Upper lobe of left lung (tissue), 6 donors: ENCODE measurements around the gene HBZ. TPM values are rescaled to one million over a fixed set of nuclear protein-coding genes. Genes with fewer than 3 reads are reported as not detected.
A peak's percentile ranks its signal among the peaks of the same experiment; 100 is the strongest.

Experiments used
- ATAC-seq, 2 donors: fragments of 200-7000 bp; cut with Tn5 transposase; one replicate each; pipeline ENCODE4 v1.9.1; 2022; ENCODE audit warnings: mild to moderate bottlenecking in 2 of 2, moderate library complexity in 2 of 2; ENCODE audit not compliant: low FRiP score in 2 of 2
- DNase-seq, 2 donors: peaks; one replicate each; pipeline ENCODE4 v3.0.0-alpha.2; 2019 to 2020
- H3K27ac ChIP-seq, 4 donors: fragments of 200-600 bp; sonication (generic); one replicate each; pipeline ENCODE4 v1.5.1; 2016 to 2019
- H3K27me3 ChIP-seq, 4 donors: fragments of 200-600 bp; sonication (generic); one replicate each; pipeline ENCODE4 v1.5.1; 2017 to 2019
- H3K36me3 ChIP-seq, 4 donors: fragments of 200-600 bp; sonication (generic); one replicate each; pipeline ENCODE4 v1.5.1; 2016 to 2019
- H3K4me1 ChIP-seq, 4 donors: fragments of 200-600 bp; sonication (generic); one replicate each; pipeline ENCODE4 v1.5.1; 2018 to 2019
- H3K4me3 ChIP-seq, 4 donors: fragments of 200-600 bp; sonication (generic); one replicate each; pipeline ENCODE4 v1.5.1; 2017 to 2019; ENCODE audit warnings: mild to moderate bottlenecking in 2 of 4, moderate library complexity in 1 of 4
- H3K9me3 ChIP-seq, 4 donors: fragments of 200-600 bp; sonication (generic); one replicate each; pipeline ENCODE4 v1.5.1; 2018 to 2019
- CTCF ChIP-seq, 6 experiments: fragments of 450-650 bp in 4 of 6; fragments of 200-600 bp in 2 of 6; sonication (generic) in 2 of 6; IDR thresholded peaks; one replicate each; pipeline ENCODE4 v1.5.1; 2016 to 2019; ENCODE audit warnings: antibody characterized with exemption in 6 of 6
- EP300 ChIP-seq, 4 donors: sonication (generic); formaldehyde crosslinking; IDR thresholded peaks; one replicate each; pipeline ENCODE4 v1.5.1; 2017; ENCODE audit warnings: antibody characterized with exemption in 4 of 4, control low read depth in 2 of 4
- POLR2A ChIP-seq, 4 donors: fragments of 450-650 bp; IDR thresholded peaks; one replicate each; pipeline ENCODE4 v1.5.1; 2016 to 2017; ENCODE audit warnings: antibody characterized with exemption in 4 of 4, mild to moderate bottlenecking in 2 of 4
- POLR2AphosphoS5 ChIP-seq, 2 donors: sonication (generic); formaldehyde crosslinking; IDR thresholded peaks; one replicate each; pipeline ENCODE4 v1.5.1; 2017; ENCODE audit warnings: antibody characterized with exemption in 2 of 2
- WGBS, 2 donors: methylation state at CpG; one replicate each; pipeline ENCODE4 v1.1.5; 2017 to 2018; 5-methylcytosine and 5-hydroxymethylcytosine counted together
- total RNA-seq, 6 donors: library from RNA; depleted of rRNA in 4 of 6; stranded (reverse); fragments of >200 nt in 4 of 6; gene quantifications; one replicate each; pipeline versions ENCODE4 v1.1.0 to v1.2.1, GENCODE V29; 2016 to 2021
- donor health status: DM: no; HTN: no; CAD: no; lungs with moderate emphysema.
- donor health status: DM: no; HTN: yes; CAD: no; lungs with severe emphysema.

HBZ gene
- total RNA-seq, 6 donors from 2014 or later: 1.1 to 1.2 TPM; not detected in 4

- Histone ChIP-seq H3K27me3 (no peaks in the 10 kb centered on the region), H3K36me3 (no peaks in the 10 kb centered on the region), H3K4me3 (no peak overlapping the region), H3K9me3 (no peaks in the 10 kb centered on the region), H3K4me1 (peaks cover 0 to 5% (median under 1%) of the 10 kb centered on the region in 4 donors), H3K27ac (no peak overlapping the region)
- DNase-seq (no peak), ATAC-seq (no peak)
- TF ChIP-seq POLR2A (IDR thresholded peaks at IDR 0.05) (no peak), EP300 (IDR thresholded peaks at IDR 0.05) (no peak), POLR2AphosphoS5 (IDR thresholded peaks at IDR 0.05) (no peak), CTCF (IDR thresholded peaks at IDR 0.05) (no peak)
- WGBS, 2 donors: 95 to 96% methylated on average over 7 of the region's 7 CpGs
These were observed 20.3 kb upstream of the HBZ start for GRCh38 chr16:132120-132519.

GRCh38 chr16:133716-134115 is 18.7 kb upstream of the HBZ start:
- WGBS, 2 donors: 96 to 97% methylated on average over 2 of the region's 2 CpGs
- no peak for DNase-seq
- Histone ChIP-seq H3K4me1 (peaks cover 4 to 14% (median 7%) of the 10 kb centered on the region in 4 donors), H3K36me3 (no peaks in the 10 kb centered on the region), H3K27me3 (no peaks in the 10 kb centered on the region), H3K4me3 (no peak overlapping the region), H3K9me3 (no peaks in the 10 kb centered on the region), H3K27ac (no peak overlapping the region)
- no peak for ATAC-seq
- TF ChIP-seq POLR2AphosphoS5 (IDR thresholded peaks at IDR 0.05) (no peak), EP300 (IDR thresholded peaks at IDR 0.05) (no peak)

GRCh38 chr16:138049-138417 is 14.4 kb upstream of the HBZ start:
- TF ChIP-seq POLR2AphosphoS5 (IDR thresholded peaks at IDR 0.05) (no peak), POLR2A (IDR thresholded peaks at IDR 0.05) (no peak), CTCF (IDR thresholded peaks at IDR 0.05) (no peak), EP300 (IDR thresholded peaks at IDR 0.05) (no peak)
- Histone ChIP-seq H3K9me3 (no peaks in the 10 kb centered on the region), H3K4me3 (peak overlapping the region; percentile 69 to 92 (median 82)), H3K27ac (peak overlapping the region; percentile 80 to 91 (median 84)), H3K36me3 (no peaks in the 10 kb centered on the region), H3K4me1 (peaks cover 4 to 23% (median 10%) of the 10 kb centered on the region in 4 donors), H3K27me3 (no peaks in the 10 kb centered on the region)
- ATAC-seq: peak in 1 of 2 donors; percentile 27
- WGBS, 2 donors: 0 to 3% methylated on average over 17 of the region's 30 CpGs
- DNase-seq: peak in 1 of 2 donors; percentile 87

- no peak overlapping the region for H3K4me3 ChIP-seq
- no peaks in the 10 kb centered on the region for H3K27me3 ChIP-seq
- H3K9me3 ChIP-seq: no peaks in the 10 kb centered on the region
- DNase-seq: no peak
- ATAC-seq: no peak
- WGBS, 2 donors: 71 to 75% methylated on average over 10 of the region's 10 CpGs
- peaks cover 4 to 23% (median 10%) of the 10 kb centered on the region in 4 donors for H3K4me1 ChIP-seq
- no peak overlapping the region for H3K27ac ChIP-seq
- TF ChIP-seq EP300 (IDR thresholded peaks at IDR 0.05): no peak
- TF ChIP-seq POLR2AphosphoS5 (IDR thresholded peaks at IDR 0.05): no peak
- no peak for TF ChIP-seq POLR2A (IDR thresholded peaks at IDR 0.05)
- TF ChIP-seq CTCF (IDR thresholded peaks at IDR 0.05): no peak
- H3K36me3 ChIP-seq: no peaks in the 10 kb centered on the region
These were observed 12.1 kb upstream of the HBZ start for GRCh38 chr16:140175-140857.

- no peak for TF ChIP-seq EP300 (IDR thresholded peaks at IDR 0.05)
- TF ChIP-seq POLR2AphosphoS5 (IDR thresholded peaks at IDR 0.05): no peak
- Histone ChIP-seq H3K27me3 (no peaks in the 10 kb centered on the region), H3K27ac (no peak overlapping the region), H3K4me1 (peaks cover under 1 to 15% (median 7%) of the 10 kb centered on the region in 4 donors), H3K9me3 (no peaks in the 10 kb centered on the region), H3K36me3 (no peaks in the 10 kb centered on the region), H3K4me3 (no peak overlapping the region)
- 76 to 78% methylated on average over 6 to 12 of the region's 12 CpGs for WGBS, 2 donors
- no peak for DNase-seq
- no peak for ATAC-seq
These were observed 10.0 kb upstream of the HBZ start for GRCh38 chr16:142405-142967.
